Measurements from ENCODE around the gene PLAA. TPM values are rescaled to one million over a fixed set of nuclear protein-coding genes. Genes with fewer than 3 reads are reported as not detected.

Gene PLAA
- total RNA-seq, 4 donors from 2014 or later: 12.0 to 30.2 (median 28.0) TPM

GRCh38 chr9:26935847-26936246 is 11.2 kb downstream of the PLAA start:
- H3K4me1 ChIP-seq: peaks cover 0 to 14% (median 4%) of the 10 kb centered on the region in 4 donors
- no peak for DNase-seq
- no peaks in the 10 kb centered on the region for H3K27me3 ChIP-seq
- no peaks in the 10 kb centered on the region for H3K9me3 ChIP-seq
- no peak overlapping the region for H3K27ac ChIP-seq
- H3K36me3 ChIP-seq: no peaks in the 10 kb centered on the region
- in situ Hi-C loops (cut with MboI; ENCODE audit: low pct_ligation_motif_present in 1 of 4, low pct_unique_long_range_greater_than_20kb in 1 of 4, low sequenced_read_pairs in 3 of 4) (no loop called here), intact Hi-C loops (cut with DNase I; ENCODE audit: low total_unique reads) (no loop called here)
- no peak for TF ChIP-seq EP300 (IDR thresholded peaks at IDR 0.05; ENCODE audit: low read depth)
- no peak for TF ChIP-seq POLR2AphosphoS5 (IDR thresholded peaks at IDR 0.05)
- no peak for TF ChIP-seq CTCF (IDR thresholded peaks at IDR 0.05)
- no peak for TF ChIP-seq POLR2A (IDR thresholded peaks at IDR 0.05)
- H3K4me3 ChIP-seq: no peak overlapping the region

- Histone ChIP-seq H3K36me3 (peaks cover 0 to 30% (median 5%) of the 10 kb centered on the region in 4 donors), H3K9me3 (no peaks in the 10 kb centered on the region), H3K4me3 (no peak overlapping the region), H3K27ac (no peak overlapping the region), H3K4me1 (no peaks in the 10 kb centered on the region), H3K27me3 (no peaks in the 10 kb centered on the region)
- in situ Hi-C loops (cut with MboI; ENCODE audit: low pct_ligation_motif_present in 1 of 4, low pct_unique_long_range_greater_than_20kb in 1 of 4, low sequenced_read_pairs in 3 of 4): no loop called here
- intact Hi-C loops (cut with DNase I; ENCODE audit: low total_unique reads): no loop called here
- WGBS, 2 donors (ENCODE audit: low coverage in 1 of 2): 92 to 94% methylated on average over 7 to 8 of the region's 8 CpGs
- TF ChIP-seq EP300 (IDR thresholded peaks at IDR 0.05; ENCODE audit: low read depth) (no peak), CTCF (IDR thresholded peaks at IDR 0.05) (no peak), POLR2AphosphoS5 (IDR thresholded peaks at IDR 0.05) (no peak), POLR2A (IDR thresholded peaks at IDR 0.05) (no peak)
- DNase-seq: no peak
Measured at GRCh38 chr9:26928902-26929495, 18.0 kb downstream of the PLAA start.

- intact Hi-C loops (cut with DNase I; ENCODE audit: low total_unique reads) (no loop called here), in situ Hi-C loops (cut with MboI; ENCODE audit: low pct_ligation_motif_present in 1 of 4, low pct_unique_long_range_greater_than_20kb in 1 of 4, low sequenced_read_pairs in 3 of 4) (no loop called here)
- H3K36me3 ChIP-seq: peaks cover 0 to 62% (median 22%) of the 10 kb centered on the region in 4 donors
- H3K4me1 ChIP-seq: no peaks in the 10 kb centered on the region
- H3K27me3 ChIP-seq: no peaks in the 10 kb centered on the region
- no peak for TF ChIP-seq POLR2A (IDR thresholded peaks at IDR 0.05)
- TF ChIP-seq CTCF (IDR thresholded peaks at IDR 0.05): no peak
- no peak for TF ChIP-seq POLR2AphosphoS5 (IDR thresholded peaks at IDR 0.05)
- no peak for TF ChIP-seq EP300 (IDR thresholded peaks at IDR 0.05; ENCODE audit: low read depth)
- no peak for DNase-seq
- 64 to 74% methylated on average over 4 of the region's 4 CpGs for WGBS, 2 donors (ENCODE audit: low coverage in 1 of 2)
- no peaks in the 10 kb centered on the region for H3K9me3 ChIP-seq
- H3K27ac ChIP-seq: peak overlapping the region in 1 of 4 donors; percentile 34
- no peak overlapping the region for H3K4me3 ChIP-seq
Measured at GRCh38 chr9:26925609-26926008, 21.4 kb downstream of the PLAA start.

GRCh38 chr9:26919698-26920097 is 27.3 kb downstream of the PLAA start:
- H3K9me3 ChIP-seq: no peaks in the 10 kb centered on the region
- no peak for DNase-seq
- intact Hi-C loops (cut with DNase I; ENCODE audit: low total_unique reads) (no loop called here), in situ Hi-C loops (cut with MboI; ENCODE audit: low pct_ligation_motif_present in 1 of 4, low pct_unique_long_range_greater_than_20kb in 1 of 4, low sequenced_read_pairs in 3 of 4) (no loop called here)
- 54% methylated on average over 1 of the region's 1 CpG; no CpG with 5 or more reads in 1 of the 2 donors for WGBS, 2 donors (ENCODE audit: low coverage in 1 of 2)
- no peak overlapping the region for H3K27ac ChIP-seq
- TF ChIP-seq EP300 (IDR thresholded peaks at IDR 0.05; ENCODE audit: low read depth) (no peak), POLR2AphosphoS5 (IDR thresholded peaks at IDR 0.05) (no peak), POLR2A (IDR thresholded peaks at IDR 0.05) (no peak), CTCF (IDR thresholded peaks at IDR 0.05) (no peak)
- peaks cover 0 to 91% (median 35%) of the 10 kb centered on the region in 4 donors for H3K36me3 ChIP-seq
- no peak overlapping the region for H3K4me3 ChIP-seq
- no peaks in the 10 kb centered on the region for H3K4me1 ChIP-seq
- H3K27me3 ChIP-seq: no peaks in the 10 kb centered on the region

Measured in transverse colon (tissue), 4 donors.